Right lobe of liver (tissue), 6 donors: ENCODE measurements around the gene IRGC. TPM values are rescaled to one million over a fixed set of nuclear protein-coding genes. Genes with fewer than 3 reads are reported as not detected.

Experiments
- ATAC-seq, 4 donors: fragments of 200-7000 bp; cut with Tn5 transposase; one replicate each; pipeline ENCODE4 v1.9.1; 2020; ENCODE audit warnings: mild to moderate bottlenecking in 4 of 4, moderate library complexity in 4 of 4
- DNase-seq, 3 donors: peaks; one replicate each; pipeline ENCODE4 v3.0.0-alpha.2; 2020
- H3K27ac ChIP-seq, 3 donors: fragments of 200-600 bp; one replicate each; pipeline ENCODE4 v1.8.0; 2022
- H3K27me3 ChIP-seq, 2 donors: fragments of 200-600 bp; one replicate each; pipeline ENCODE4 v1.8.0; 2022
- H3K36me3 ChIP-seq, 4 donors: fragments of 200-600 bp; sonication (generic) in 1 of 4; one replicate each; pipeline versions ENCODE4 v1.5.1 to v1.8.0; 2017 to 2022; ENCODE audit warnings: control low read depth in 1 of 4
- H3K4me1 ChIP-seq, 4 donors: fragments of 200-600 bp; sonication (generic) in 1 of 4; one replicate each; pipeline versions ENCODE4 v1.5.1 to v1.8.0; 2017 to 2022; ENCODE audit warnings: control low read depth in 1 of 4
- H3K4me3 ChIP-seq, 3 donors: fragments of 200-600 bp; one replicate each; pipeline ENCODE4 v1.8.0; 2022
- H3K9me3 ChIP-seq, 4 donors: fragments of 200-600 bp; sonication (generic) in 1 of 4; one replicate each; pipeline versions ENCODE4 v1.5.1 to v1.8.0; 2017 to 2022; ENCODE audit warnings: control low read depth in 1 of 4
- CTCF ChIP-seq, 4 donors: fragments of 200-600 bp in 3 of 4; fragments of 450-650 bp in 1 of 4; IDR thresholded peaks; one replicate each; pipeline versions ENCODE4 v1.5.1 to v1.8.0; 2016 to 2022; ENCODE audit warnings: antibody characterized with exemption in 4 of 4, mild to moderate bottlenecking in 2 of 4
- POLR2A ChIP-seq: fragments of 450-650 bp; IDR thresholded peaks from one replicate; pipeline ENCODE4 v1.6.1; 2017; ENCODE audit warnings: antibody characterized with exemption, mild to moderate bottlenecking
- WGBS: methylation state at CpG from one replicate; pipeline ENCODE4 v1.1.6; 2018; ENCODE audit warnings: low coverage, low lambda C conversion rate; ENCODE audit not compliant: insufficient coverage; ENCODE audit errors: missing lambda C conversion rate; 5-methylcytosine and 5-hydroxymethylcytosine counted together
- intact Hi-C, 2 donors: fragments of 100-400 bp; cut with DNase I; formaldehyde crosslinking; loops; one replicate each; pipeline versions ENCODE4 v1.11.2 to v1.14.1; 2022
- total RNA-seq, 6 experiments: library from RNA; depleted of rRNA in 2 of 6; stranded (reverse); fragments of >200 nt in 2 of 6; fragmentation: NEBNext Ultra II Directional in 3 of 6; extraction: Animal tissue kit (Norgen Biotek cat#: 25700) in 3 of 6; gene quantifications; one replicate each; pipeline versions ENCODE4 v1.1.0 to v1.2.4, GENCODE V29; 2016 to 2023
- donor health status: DM: no; HTN: yes; CAD: no.
- donor health status: DM: no; HTN: no; CAD: no.
- donor health status: DM: no; HTN: no; CAD: no.
- donor health status: DM: no; HTN: yes; CAD: no.
- donor health status: DM: no; HTN: yes; CAD: no.

Gene IRGC
- total RNA-seq, 6 experiments from 2014 or later: not detected

GRCh38 chr19:43682824-43683661 is 32.8 kb upstream of the IRGC start:
- Histone ChIP-seq H3K4me1 (no peaks in the 10 kb centered on the region), H3K27ac (no peak overlapping the region), H3K36me3 (no peaks in the 10 kb centered on the region), H3K4me3 (no peak overlapping the region), H3K9me3 (no peaks in the 10 kb centered on the region), H3K27me3 (no peaks in the 10 kb centered on the region)
- intact Hi-C loops: no loop called here
- DNase-seq (no peak), ATAC-seq (no peak)
- 35% methylated on average over 9 of the region's 11 CpGs for WGBS
- no peak for TF ChIP-seq POLR2A
- no peak for TF ChIP-seq CTCF (IDR thresholded peaks at IDR 0.05)

GRCh38 chr19:43683905-43684304 is 32.0 kb upstream of the IRGC start:
- TF ChIP-seq CTCF (IDR thresholded peaks at IDR 0.05) (no peak), POLR2A (no peak)
- Histone ChIP-seq H3K4me3 (no peak overlapping the region), H3K36me3 (no peaks in the 10 kb centered on the region), H3K27ac (no peak overlapping the region), H3K4me1 (no peaks in the 10 kb centered on the region), H3K27me3 (no peaks in the 10 kb centered on the region), H3K9me3 (no peaks in the 10 kb centered on the region)
- no peak for ATAC-seq
- no peak for DNase-seq
- intact Hi-C loops: no loop called here
- 100% methylated on average over 2 of the region's 2 CpGs for WGBS

GRCh38 chr19:43684326-43684725 is 31.6 kb upstream of the IRGC start:
- intact Hi-C loops: no loop called here
- Histone ChIP-seq H3K4me3 (no peak overlapping the region), H3K27ac (no peak overlapping the region), H3K9me3 (no peaks in the 10 kb centered on the region), H3K27me3 (no peaks in the 10 kb centered on the region), H3K36me3 (no peaks in the 10 kb centered on the region), H3K4me1 (no peaks in the 10 kb centered on the region)
- ATAC-seq (peak in 1 of 4 donors; percentile 36), DNase-seq (no peak)
- no CpG with 5 or more reads among the region's 1 CpG for WGBS
- no peak for TF ChIP-seq CTCF (IDR thresholded peaks at IDR 0.05)
- TF ChIP-seq POLR2A: no peak

GRCh38 chr19:43687660-43687997 is 28.2 kb upstream of the IRGC start:
- intact Hi-C loops: no loop called here
- TF ChIP-seq CTCF (IDR thresholded peaks at IDR 0.05) (no peak), POLR2A (no peak)
- DNase-seq (no peak), ATAC-seq (no peak)
- Histone ChIP-seq H3K9me3 (no peaks in the 10 kb centered on the region), H3K4me1 (no peaks in the 10 kb centered on the region), H3K27me3 (no peaks in the 10 kb centered on the region), H3K4me3 (no peak overlapping the region), H3K27ac (no peak overlapping the region), H3K36me3 (no peaks in the 10 kb centered on the region)
- no CpG with 5 or more reads among the region's 1 CpG for WGBS
